CD4-positive, alpha-beta T cell treated with Interleukin-10 for 1 hour (primary cell): Measurements from ENCODE around the gene PRPF38B.
"Not testable (repeated sequence)": the region's sequence is repeated elsewhere in the genome, so short reads cannot be mapped to it uniquely, and the experiment has no call there.

Experiments used
- DNase-seq: peaks from one replicate; pipeline ENCODE4 v3.0.0-alpha.2; 2020

Gene PRPF38B

GRCh38 chr1:108679586-108680213 lies 12.4 kb upstream of the PRPF38B start:
- DNase-seq = no peak

GRCh38 chr1:108681701-108682100 lies 10.4 kb upstream of the PRPF38B start:
- not testable (repeated sequence) for DNase-seq

- DNase-seq = no peak
Measured at GRCh38 chr1:108685529-108685928, 6.6 kb upstream of the PRPF38B start.

GRCh38 chr1:108686614-108687313 lies 5.3 kb upstream of the PRPF38B start:
- DNase-seq = no peak

- DNase-seq = no peak
Measured at GRCh38 chr1:108691128-108691941, 775 bp upstream of the PRPF38B start.

- DNase-seq = peak; percentile 90
Measured at GRCh38 chr1:108692724-108693655, 880 bp downstream of the PRPF38B start.

- DNase-seq = no peak
Measured at GRCh38 chr1:108695535-108695934, 3.4 kb downstream of the PRPF38B start.

- no peak for DNase-seq
Measured at GRCh38 chr1:108699375-108700332, 7.5 kb downstream of the PRPF38B start.

- no peak for DNase-seq
Measured at GRCh38 chr1:108701176-108701849, 9.2 kb downstream of the PRPF38B start.

GRCh38 chr1:108702109-108702508 lies 10.0 kb downstream of the PRPF38B start:
- not testable (repeated sequence) for DNase-seq

GRCh38 chr1:108703939-108704338 lies 11.8 kb downstream of the PRPF38B start:
- peak; percentile 62 for DNase-seq

- no peak for DNase-seq
Measured at GRCh38 chr1:108704496-108704895, 12.4 kb downstream of the PRPF38B start.

GRCh38 chr1:108706643-108707042 lies 14.5 kb downstream of the PRPF38B start:
- DNase-seq = no peak

GRCh38 chr1:108708691-108709660 lies 16.9 kb downstream of the PRPF38B start:
- DNase-seq = peak; percentile 81

- no peak for DNase-seq
Measured at GRCh38 chr1:108712606-108713150, 20.6 kb downstream of the PRPF38B start, which contains the start of gene FNDC7. Gene FNDC7, plus strand, starts transcription at chr1:108712908. Its CDS starts 26 bp downstream, at chr1:108712934.

- DNase-seq = no peak
Measured at GRCh38 chr1:108715932-108716331, 23.8 kb downstream of the PRPF38B start.

GRCh38 chr1:108716437-108717230 lies 24.5 kb downstream of the PRPF38B start:
- DNase-seq = no peak

- DNase-seq = no peak
Measured at GRCh38 chr1:108717774-108718316, 25.7 kb downstream of the PRPF38B start.
